GM18951 (cell line): ENCODE results near the gene RASL12.

Source experiments
- POLR2A ChIP-seq: IDR thresholded peaks from 4 replicates; pipeline ENCODE4 v1.6.1; 2011; ENCODE audit warnings: mild to moderate bottlenecking; ENCODE audit not compliant: insufficient read length, insufficient read depth; ENCODE audit errors: extremely low read depth
- in situ Hi-C: fragments of 300-500 bp; cut with MboI; formaldehyde crosslinking; loops from one replicate; pipeline ENCODE4 v1.12.0; 2022; ENCODE audit warnings: low sequenced_read_pairs, mixed read lengths, inconsistent platforms; ENCODE audit not compliant: unreplicated experiment

Gene RASL12

DNA sequence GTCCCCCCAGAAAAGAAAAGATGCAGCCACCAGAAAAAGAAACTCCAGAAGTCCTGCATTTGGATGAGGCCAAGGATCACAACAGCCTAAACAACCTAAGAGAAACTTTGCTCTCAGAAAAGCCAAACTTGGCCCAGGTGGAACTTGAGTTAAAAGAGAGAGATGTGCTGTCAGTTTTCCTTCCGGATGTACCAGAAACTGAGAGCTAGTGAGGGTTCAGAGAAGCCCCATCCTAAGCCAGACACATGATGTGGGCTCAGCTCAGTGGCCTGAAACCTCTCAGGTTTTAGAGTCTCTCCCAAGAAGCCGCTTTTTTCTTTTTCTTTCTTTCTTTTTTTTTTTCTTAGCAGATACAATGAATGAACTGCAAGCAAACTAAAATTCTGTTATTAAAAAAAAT is 14.8 kb downstream of the RASL12 start:
- in situ Hi-C loops = no loop called here

DNA sequence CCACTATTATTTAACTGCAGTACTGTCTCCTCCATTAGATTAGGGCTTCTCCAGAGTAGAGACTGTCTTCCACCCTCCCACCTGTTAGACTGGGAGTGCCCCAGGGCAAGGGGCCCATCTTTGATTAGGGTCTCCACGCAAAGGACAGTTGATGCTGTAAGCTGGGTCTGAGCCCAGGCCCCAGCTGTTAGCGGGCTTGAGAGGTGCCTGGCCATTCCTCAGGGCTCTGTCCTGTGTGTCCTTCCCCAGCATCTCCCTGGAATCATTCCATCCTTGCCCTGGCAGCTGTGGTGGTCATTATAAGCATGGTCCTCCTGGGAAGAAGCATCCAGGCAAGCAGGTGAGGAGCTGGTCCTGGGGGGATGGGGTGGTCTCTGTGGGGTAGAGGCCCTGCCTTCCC is 16.5 kb downstream of the RASL12 start:
- in situ Hi-C loops = no loop called here
- TF ChIP-seq POLR2A = no peak

More for the DNA sequence above, 14.8 kb downstream of the RASL12 start:
- no peak for TF ChIP-seq POLR2A

DNA sequence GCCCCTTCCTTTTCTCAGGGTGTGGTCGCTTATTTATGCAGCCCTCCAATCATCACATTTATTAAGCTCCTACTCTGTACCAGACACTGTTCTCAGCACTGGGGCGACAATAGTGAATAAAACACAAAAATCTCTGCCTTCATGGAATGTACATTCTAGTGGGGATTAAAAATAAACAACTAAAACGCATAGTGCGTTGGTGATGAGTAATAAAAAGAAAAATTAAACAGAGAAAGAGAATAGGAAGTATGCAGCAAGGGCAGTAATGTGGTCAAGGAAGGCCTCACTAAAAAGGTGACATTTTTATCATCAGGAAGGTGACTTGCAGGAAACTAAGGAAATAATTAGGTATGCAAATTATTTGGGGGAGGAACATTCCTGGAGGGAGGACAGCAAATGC is 17.5 kb downstream of the RASL12 start:
- TF ChIP-seq POLR2A = no peak
- in situ Hi-C loops = no loop called here

DNA sequence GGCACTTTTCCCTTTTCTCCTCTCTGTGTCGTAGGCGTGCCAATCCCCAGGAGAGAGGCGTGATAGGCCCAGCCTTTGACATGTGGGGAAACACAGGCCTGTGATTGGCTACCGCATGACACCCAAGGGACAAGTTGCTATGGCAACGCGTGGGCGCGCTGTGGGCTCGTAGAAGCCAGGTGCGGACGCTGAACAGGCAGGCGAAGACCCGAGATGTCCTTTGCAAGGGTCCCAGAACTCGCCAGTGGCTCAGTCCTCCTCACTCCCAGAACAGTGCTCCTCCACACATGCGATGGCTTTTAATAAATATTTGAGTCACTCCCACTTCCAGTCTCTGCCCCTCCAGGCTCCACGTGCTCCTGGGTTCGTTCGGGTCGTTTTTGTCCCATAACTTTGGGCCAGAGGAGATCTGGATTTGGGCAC is 18.4 kb downstream of the RASL12 start:
- TF ChIP-seq POLR2A = no peak
- in situ Hi-C loops = loop anchor here (25.0 kb wide), 1 partner anchor 238 kb away; the partner anchor contains the start of genes PARP16 and RNU5A-1

DNA sequence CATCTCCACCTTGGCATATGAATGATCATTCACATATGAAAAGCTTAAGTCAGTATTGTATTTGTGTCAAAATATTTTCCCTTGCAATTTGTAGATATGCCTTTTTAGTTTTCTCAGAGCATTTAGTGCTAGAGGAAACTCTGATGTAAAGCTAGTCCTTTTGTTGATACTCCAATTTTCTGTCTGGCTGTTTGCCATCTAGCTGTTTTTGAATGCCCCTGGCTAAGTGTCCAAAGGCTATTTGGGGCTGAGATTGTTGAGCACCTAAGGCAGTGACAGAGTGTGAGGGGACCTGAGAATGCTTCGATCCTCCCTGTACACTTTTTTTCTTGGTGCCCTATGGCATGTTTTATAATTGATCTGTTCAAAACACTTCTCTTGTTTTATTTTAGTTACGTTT is 19.6 kb downstream of the RASL12 start:
- in situ Hi-C loops = loop anchor here (25.0 kb wide), 1 partner anchor 239 kb away; the partner anchor contains the start of genes PARP16 and RNU5A-1
- TF ChIP-seq POLR2A = no peak

DNA sequence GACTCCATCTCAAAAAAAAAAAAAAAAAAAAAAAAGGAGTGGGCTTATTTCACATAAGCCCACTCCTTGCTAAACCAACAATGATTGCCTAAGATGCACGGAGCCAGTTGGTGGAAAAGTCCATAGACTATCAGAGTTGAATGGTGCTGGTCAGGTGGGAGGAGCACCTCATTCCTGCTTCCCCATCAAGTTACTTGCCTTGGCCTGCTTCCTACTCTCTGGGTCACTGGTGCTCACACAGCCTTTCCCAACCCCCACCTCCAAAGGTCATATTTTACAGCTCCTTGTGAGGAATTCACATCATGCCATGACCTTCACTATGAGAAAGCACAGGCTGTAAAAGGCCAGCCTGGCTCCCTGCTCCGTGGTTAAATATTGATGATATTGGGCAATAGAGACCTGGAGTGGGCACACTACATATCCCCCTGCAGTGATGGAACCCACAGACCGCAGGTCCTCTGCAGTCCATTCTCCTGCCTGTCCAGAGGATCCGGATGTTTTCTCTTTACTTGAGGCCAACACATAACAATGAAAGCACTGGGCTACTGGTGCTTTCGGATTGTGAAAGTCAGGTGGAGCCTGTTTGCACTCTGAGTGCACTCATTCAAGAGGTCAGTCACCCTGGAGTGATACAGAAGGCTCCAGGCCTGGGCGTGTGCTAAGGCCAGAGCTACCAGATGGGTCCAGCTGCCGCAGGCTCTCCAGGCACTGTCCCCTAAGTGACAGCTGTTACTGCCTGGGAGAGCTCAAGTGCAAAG is 22.9 kb downstream of the RASL12 start, which contains the start of gene SLC51B:
Gene SLC51B, plus strand, starts transcription at position 664 of the 758 bp plus-strand sequence. CDS start 4,618 bp downstream, outside the sequence.
- in situ Hi-C loops = loop anchor here (25.0 kb wide), 1 partner anchor 242 kb away; the partner anchor contains the start of genes PARP16 and RNU5A-1
- TF ChIP-seq POLR2A = no peak

DNA sequence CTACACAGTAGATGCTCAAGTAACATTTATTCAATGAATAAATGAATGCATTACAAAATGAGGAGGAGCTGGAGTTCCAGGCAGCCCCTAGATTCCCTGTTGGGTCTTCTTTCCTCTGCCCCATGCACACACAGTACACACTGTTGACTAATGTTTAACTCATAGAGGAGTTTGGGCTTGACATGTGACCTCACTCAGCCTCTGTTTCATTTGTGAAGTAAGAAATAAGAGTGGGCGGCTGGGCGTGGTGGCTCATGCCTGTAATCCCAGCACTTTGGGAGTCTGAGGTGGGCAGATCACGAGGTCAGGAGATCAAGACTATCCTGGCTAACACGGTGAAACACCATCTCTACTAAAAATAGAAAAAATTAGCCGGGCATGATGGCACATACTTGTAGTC is 23.6 kb downstream of the RASL12 start:
- in situ Hi-C loops = loop anchor here (25.0 kb wide), 1 partner anchor 243 kb away; the partner anchor contains the start of genes PARP16 and RNU5A-1

DNA sequence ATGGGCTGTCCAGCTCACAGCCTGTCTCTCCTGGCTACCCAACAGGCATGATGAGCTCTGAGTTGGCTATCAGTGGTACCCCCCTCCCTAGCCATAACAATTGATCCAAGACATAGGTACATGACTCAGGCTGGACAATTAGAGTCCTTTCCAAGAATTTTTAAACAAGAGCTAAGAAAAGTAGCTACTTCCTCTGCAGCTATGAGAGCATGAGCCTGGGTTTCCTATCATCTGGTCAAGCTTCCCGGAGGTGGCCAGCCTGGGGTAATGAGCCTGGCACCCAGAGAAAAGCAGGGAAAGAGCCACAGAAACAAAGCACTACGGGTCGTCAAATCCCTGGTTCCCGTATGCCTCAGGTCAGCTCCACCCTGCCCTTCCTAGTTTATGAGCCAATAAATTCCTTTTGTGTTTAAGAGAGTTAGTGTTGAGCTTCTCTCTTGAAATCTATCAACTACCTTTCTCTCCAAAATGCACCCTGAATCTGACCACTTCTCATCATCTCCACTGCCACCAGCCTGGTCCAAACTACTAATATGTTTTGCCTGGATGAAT is 24.9 kb downstream of the RASL12 start:
- no peak for TF ChIP-seq POLR2A
- in situ Hi-C loops = loop anchor here (25.0 kb wide), 1 partner anchor 244 kb away; the partner anchor contains the start of genes PARP16 and RNU5A-1

DNA sequence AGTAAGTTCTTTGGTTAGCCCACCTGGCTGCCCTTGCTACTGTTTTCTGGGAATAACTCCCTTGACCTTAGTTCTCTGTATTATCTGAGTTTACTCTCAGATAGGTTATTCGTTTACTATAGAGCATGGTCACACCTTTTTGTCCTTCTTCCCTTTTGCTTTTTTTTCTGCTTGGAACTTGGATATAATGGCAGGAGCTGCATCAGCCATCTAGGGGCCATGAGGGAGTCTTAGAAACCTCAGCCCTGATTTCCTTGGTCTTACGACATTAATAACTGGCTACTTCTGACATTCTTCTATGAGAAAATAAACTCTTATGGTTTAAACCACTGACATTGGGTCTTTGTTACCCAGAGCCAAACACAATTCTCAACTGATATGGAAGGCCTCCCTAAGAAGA is 26.0 kb downstream of the RASL12 start:
- in situ Hi-C loops = loop anchor here (25.0 kb wide), 1 partner anchor 246 kb away; the partner anchor contains the start of genes PARP16 and RNU5A-1
- TF ChIP-seq POLR2A = no peak

DNA sequence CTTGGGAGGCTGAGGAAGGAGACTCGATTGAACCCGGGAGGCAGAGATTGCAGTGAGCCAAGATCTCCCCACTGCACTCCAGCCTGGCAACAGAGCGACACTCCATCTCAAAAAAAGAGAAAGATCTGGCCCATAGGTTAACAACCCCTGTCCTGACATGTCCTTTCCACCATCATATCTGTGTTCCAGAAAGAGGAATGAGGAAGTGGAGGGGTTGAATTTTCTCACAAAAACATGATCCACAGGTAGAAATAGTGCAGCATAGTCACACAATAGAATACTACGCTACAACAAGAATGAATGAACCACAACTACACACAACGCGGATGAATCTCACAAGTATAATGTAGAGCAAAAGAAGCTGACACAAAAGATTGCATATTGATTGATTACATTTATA is 27.3 kb downstream of the RASL12 start:
- TF ChIP-seq POLR2A = no peak
- in situ Hi-C loops = loop anchor here (25.0 kb wide), 1 partner anchor 247 kb away; the partner anchor contains the start of genes PARP16 and RNU5A-1

DNA sequence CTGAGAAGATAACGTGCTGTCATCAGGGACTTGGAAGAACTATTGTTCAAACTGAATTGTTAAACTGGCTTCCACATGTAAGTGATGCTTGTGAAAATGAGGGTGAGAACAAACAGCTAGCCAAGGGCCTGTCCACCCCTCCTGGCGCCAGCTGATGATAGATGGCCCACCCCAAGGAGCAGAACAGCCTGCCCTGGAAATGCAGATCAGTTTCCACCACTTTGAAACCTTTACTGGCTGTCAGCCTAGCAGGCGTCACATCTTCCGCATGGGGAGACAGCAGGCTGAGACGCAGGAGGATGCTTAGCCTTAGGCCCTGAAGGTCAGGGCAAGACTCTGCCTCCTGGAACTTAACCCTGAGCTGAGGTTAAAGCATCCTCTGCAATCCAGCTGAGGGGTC is 29.0 kb downstream of the RASL12 start:
- in situ Hi-C loops = loop anchor here (25.0 kb wide), 1 partner anchor 248 kb away; the partner anchor contains the start of genes PARP16 and RNU5A-1
- no peak for TF ChIP-seq POLR2A

DNA sequence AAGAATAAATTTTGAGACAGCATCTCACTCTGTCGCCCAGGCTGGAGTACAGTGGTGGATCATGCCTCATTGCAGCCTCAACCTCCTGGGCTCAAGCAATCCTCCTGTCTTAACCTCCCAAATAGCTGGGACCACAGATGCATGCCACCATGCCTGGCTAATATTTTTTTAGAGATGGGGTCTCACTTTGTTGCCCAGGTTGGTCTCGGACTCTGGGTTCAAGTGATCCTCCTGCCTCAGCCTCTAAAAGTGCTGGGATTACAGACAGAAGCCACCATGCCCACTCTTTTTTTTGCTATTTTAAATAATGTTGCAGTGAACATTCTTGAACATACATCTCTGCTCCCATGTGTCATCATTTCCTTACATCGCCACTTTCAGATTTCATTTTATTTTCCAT is 29.4 kb downstream of the RASL12 start:
- in situ Hi-C loops = loop anchor here (25.0 kb wide), 1 partner anchor 249 kb away; the partner anchor contains the start of genes PARP16 and RNU5A-1
- TF ChIP-seq POLR2A = no peak

DNA sequence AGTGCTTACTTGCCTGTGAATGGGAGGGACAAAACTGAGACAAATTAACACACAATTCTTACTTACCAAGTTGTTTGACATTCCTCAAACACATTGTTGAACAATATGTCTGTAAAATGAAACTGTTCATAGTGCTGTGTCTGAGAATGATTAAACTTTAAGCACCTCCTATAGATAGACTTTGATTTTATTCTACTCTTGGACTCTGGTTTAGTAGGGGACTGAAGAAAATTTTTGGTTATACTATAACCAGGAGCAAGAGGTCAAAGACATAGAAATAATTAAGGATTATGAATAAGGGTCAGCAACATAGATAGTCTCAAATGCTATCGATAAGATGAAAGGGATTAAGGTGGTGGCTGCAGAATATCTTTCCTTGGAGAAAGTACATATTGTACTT is 30.5 kb downstream of the RASL12 start:
- no peak for TF ChIP-seq POLR2A
- in situ Hi-C loops = loop anchor here (25.0 kb wide), 1 partner anchor 250 kb away; the partner anchor contains the start of genes PARP16 and RNU5A-1
